Lower leg skin (tissue), 4 donors: Measurements from ENCODE around the gene MYO3B. TPM values are rescaled to one million over a fixed set of nuclear protein-coding genes. Genes with fewer than 3 reads are reported as not detected.

Source experiments
- DNase-seq, 2 donors: peaks; one replicate each; pipeline ENCODE4 v3.0.0-alpha.2; 2019; ENCODE audit warnings: low spot score in 2 of 2
- H3K4me3 ChIP-seq: fragments of 200-600 bp; sonication (generic); 2 replicates; pipeline ENCODE4 v1.5.1; 2017; ENCODE audit warnings: mild to moderate bottlenecking, low read depth; ENCODE audit not compliant: poor library complexity, severe bottlenecking
- POLR2A ChIP-seq, 2 donors: fragments of 450-650 bp; IDR thresholded peaks; one replicate each; pipeline ENCODE4 v1.6.1; 2016 to 2017; ENCODE audit warnings: antibody characterized with exemption in 2 of 2, mild to moderate bottlenecking in 1 of 2, moderate library complexity in 1 of 2
- WGBS, 2 donors: methylation state at CpG; one replicate each; pipeline ENCODE4 v1.1.5; 2018; 5-methylcytosine and 5-hydroxymethylcytosine counted together
- intact Hi-C: fragments of 100-400 bp; cut with DNase I; formaldehyde crosslinking; loops from one replicate; pipeline ENCODE4 v1.15.0; 2023; ENCODE audit warnings: low total_unique reads
- total RNA-seq, 4 donors: library from RNA; depleted of rRNA; stranded (reverse); fragments of >200 nt; gene quantifications; one replicate each; pipeline ENCODE4 v1.1.0, GENCODE V29; 2016
- TF ChIP-seq, protein P1 (sequence below), 3 donors: fragments of 450-650 bp; IDR thresholded peaks; one replicate each; pipeline ENCODE4 v1.5.1; 2016; ENCODE audit warnings: antibody characterized with exemption in 3 of 3, mild to moderate bottlenecking in 3 of 3, moderate library complexity in 2 of 3

Gene MYO3B
- total RNA-seq, 4 donors from 2014 or later = 0.17 to 0.81 (median 0.66) TPM

DNA sequence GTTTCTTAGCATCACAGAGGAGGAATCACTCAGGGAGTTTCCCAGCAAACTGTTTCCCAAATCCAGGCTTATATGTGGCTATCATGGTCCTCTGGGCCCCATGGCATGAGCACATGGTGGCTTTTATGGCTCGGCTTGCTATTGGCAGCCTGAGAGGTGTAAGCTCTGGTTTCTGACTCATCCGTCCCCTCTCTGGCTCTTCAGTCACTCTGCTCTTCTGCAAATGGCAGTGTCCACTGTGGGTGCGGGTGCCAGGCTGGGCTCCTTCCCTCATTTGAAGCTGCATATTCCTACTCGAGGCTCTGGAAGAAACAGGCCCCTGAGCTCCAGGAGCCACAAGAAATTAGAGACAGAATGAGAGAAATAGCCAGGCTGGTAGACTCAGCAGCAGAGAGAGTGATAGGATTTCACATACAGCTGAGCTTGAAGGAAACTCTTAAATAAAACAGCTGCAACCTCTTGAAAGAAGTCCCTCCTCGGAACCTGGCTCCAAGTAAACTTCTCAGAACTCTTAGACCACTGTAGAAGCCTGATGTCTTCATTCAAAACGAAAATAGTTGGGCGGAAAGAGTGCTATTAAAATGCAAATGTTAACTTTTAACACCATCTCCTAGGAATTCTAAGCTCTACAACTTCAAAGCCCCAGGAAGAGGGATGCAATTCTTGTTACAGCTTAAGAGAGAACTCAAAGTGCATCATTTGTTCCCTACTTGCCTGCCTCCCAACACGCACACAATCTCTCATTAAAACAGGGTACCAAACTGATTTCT lies 324.6 kb downstream of the MYO3B start:
- WGBS, 2 donors = 64 to 66% methylated on average over 8 of the region's 8 CpGs
- TF ChIP-seq, protein P1, sequence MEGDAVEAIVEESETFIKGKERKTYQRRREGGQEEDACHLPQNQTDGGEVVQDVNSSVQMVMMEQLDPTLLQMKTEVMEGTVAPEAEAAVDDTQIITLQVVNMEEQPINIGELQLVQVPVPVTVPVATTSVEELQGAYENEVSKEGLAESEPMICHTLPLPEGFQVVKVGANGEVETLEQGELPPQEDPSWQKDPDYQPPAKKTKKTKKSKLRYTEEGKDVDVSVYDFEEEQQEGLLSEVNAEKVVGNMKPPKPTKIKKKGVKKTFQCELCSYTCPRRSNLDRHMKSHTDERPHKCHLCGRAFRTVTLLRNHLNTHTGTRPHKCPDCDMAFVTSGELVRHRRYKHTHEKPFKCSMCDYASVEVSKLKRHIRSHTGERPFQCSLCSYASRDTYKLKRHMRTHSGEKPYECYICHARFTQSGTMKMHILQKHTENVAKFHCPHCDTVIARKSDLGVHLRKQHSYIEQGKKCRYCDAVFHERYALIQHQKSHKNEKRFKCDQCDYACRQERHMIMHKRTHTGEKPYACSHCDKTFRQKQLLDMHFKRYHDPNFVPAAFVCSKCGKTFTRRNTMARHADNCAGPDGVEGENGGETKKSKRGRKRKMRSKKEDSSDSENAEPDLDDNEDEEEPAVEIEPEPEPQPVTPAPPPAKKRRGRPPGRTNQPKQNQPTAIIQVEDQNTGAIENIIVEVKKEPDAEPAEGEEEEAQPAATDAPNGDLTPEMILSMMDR (IDR thresholded peaks at IDR 0.05) = no peak
- TF ChIP-seq POLR2A (IDR thresholded peaks at IDR 0.05) = no peak
- intact Hi-C loops = no loop called here
- no peak overlapping the region for H3K4me3 ChIP-seq
- DNase-seq = no peak

GRCh38 chr2:170503563-170503962 lies 325.6 kb downstream of the MYO3B start:
- H3K4me3 ChIP-seq = no peak overlapping the region
- TF ChIP-seq POLR2A (IDR thresholded peaks at IDR 0.05) = no peak
- intact Hi-C loops = no loop called here
- 65 to 68% methylated on average over 2 of the region's 3 CpGs for WGBS, 2 donors
- DNase-seq = no peak

GRCh38 chr2:170503971-170504809 lies 326.2 kb downstream of the MYO3B start:
- intact Hi-C loops = no loop called here
- 82 to 85% methylated on average over 14 of the region's 14 CpGs for WGBS, 2 donors
- TF ChIP-seq, protein P1 (IDR thresholded peaks at IDR 0.05) = no peak
- DNase-seq = no peak
- no peak overlapping the region for H3K4me3 ChIP-seq

- 83 to 88% methylated on average over 4 of the region's 4 CpGs for WGBS, 2 donors
Observed at GRCh38 chr2:170504810-170505145, 326.8 kb downstream of the MYO3B start.

DNA sequence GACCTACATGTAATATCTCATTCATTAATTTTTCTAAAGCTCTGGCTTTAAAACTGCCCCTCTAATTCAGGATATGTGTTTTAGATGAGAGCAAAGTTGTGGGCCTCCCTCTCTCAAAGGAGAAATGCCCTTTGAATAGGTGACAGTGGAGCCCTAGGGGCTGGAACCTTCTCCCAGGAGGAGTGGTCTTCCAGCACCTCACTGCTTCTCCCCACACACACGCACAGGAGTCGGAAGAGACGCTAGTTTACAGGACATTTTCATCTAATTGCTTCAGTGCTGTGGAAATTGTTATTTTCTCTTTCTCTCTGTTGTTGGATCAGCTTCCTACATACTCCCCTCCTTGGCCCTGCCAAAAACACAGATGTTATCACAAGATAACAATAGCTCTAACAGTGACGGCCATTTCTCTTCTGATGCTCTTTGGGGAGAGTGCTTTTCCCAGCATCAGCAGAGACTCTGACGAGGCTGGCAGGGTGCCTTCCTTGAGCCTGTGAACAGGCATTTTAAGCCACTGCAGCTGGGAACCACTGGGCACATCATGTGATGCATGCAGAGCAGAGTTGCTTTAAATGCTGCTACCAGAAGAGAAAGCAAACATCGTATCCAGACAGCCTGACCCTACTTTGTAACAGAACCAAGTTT lies 327.8 kb downstream of the MYO3B start:
- peak; percentile 59 to 94 for DNase-seq
- TF ChIP-seq POLR2A (IDR thresholded peaks at IDR 0.05) = no peak
- TF ChIP-seq, protein P1 (IDR thresholded peaks at IDR 0.05) = no peak
- WGBS, 2 donors = 37 to 47% methylated on average over 6 of the region's 6 CpGs
- intact Hi-C loops = no loop called here
- no peak overlapping the region for H3K4me3 ChIP-seq

More at GRCh38 chr2:170504810-170505145, 326.8 kb downstream of the MYO3B start:
- H3K4me3 ChIP-seq = no peak overlapping the region
- intact Hi-C loops = no loop called here
- no peak for DNase-seq
- TF ChIP-seq, protein P1 (IDR thresholded peaks at IDR 0.05) = no peak
- TF ChIP-seq POLR2A (IDR thresholded peaks at IDR 0.05) = no peak
